Lung (tissue), 12 donors: Measurements from ENCODE around the gene NOTCH4. TPM values are rescaled to one million over a fixed set of nuclear protein-coding genes. Genes with fewer than 3 reads are reported as not detected.

Experiments
- ATAC-seq: fragments of 200-7000 bp; cut with Tn5 transposase; one replicate; pipeline ENCODE4 v1.9.1; 2020; ENCODE audit warnings: moderate number of reproducible peaks; ENCODE audit not compliant: insufficient read depth, low FRiP score
- DNase-seq, 3 donors: peaks; one replicate each; pipeline ENCODE4 v3.0.0-alpha.2; 2013 to 2017
- H3K27ac ChIP-seq, 2 donors: one replicate each; pipeline ENCODE4 v1.5.1; 2013; ENCODE audit warnings: mild to moderate bottlenecking in 2 of 2, moderate library complexity in 2 of 2, control low read depth in 1 of 2, inconsistent platforms in 1 of 2, low read depth in 1 of 2, low read length in 1 of 2
- H3K27me3 ChIP-seq, 3 donors: one replicate each; pipeline ENCODE4 v1.5.1; 2013; ENCODE audit warnings: low read length in 2 of 3; ENCODE audit not compliant: control insufficient read depth in 3 of 3, insufficient read depth in 3 of 3
- H3K36me3 ChIP-seq, 4 donors: one replicate each; pipeline ENCODE4 v1.5.1; 2013; ENCODE audit warnings: low read length in 4 of 4, mild to moderate bottlenecking in 1 of 4, moderate library complexity in 1 of 4; ENCODE audit not compliant: control insufficient read depth in 4 of 4, insufficient read depth in 4 of 4
- H3K4me1 ChIP-seq, 5 donors: one replicate each; pipeline ENCODE4 v1.5.1; 2013; ENCODE audit warnings: low read length in 5 of 5, mild to moderate bottlenecking in 2 of 5, moderate library complexity in 1 of 5; ENCODE audit not compliant: control insufficient read depth in 5 of 5, insufficient read depth in 5 of 5
- H3K4me3 ChIP-seq: one replicate; pipeline ENCODE4 v1.5.1; 2013; ENCODE audit warnings: mild to moderate bottlenecking, control low read depth, moderate library complexity
- H3K9ac ChIP-seq, 2 donors: one replicate each; pipeline ENCODE4 v1.5.1; 2013; ENCODE audit warnings: low read length in 2 of 2, control low read depth in 1 of 2; ENCODE audit not compliant: insufficient read depth in 1 of 2
- H3K9me3 ChIP-seq, 4 donors: one replicate each; pipeline ENCODE4 v1.5.1; 2013; ENCODE audit warnings: low read length in 3 of 4, mild to moderate bottlenecking in 1 of 4, moderate library complexity in 1 of 4; ENCODE audit not compliant: control insufficient read depth in 4 of 4, insufficient read depth in 3 of 4
- CTCF ChIP-seq: IDR thresholded peaks from 2 replicates; pipeline ENCODE4 v1.5.1; 2012; ENCODE audit warnings: mild to moderate bottlenecking; ENCODE audit errors: control extremely low read depth, extremely low read depth
- WGBS, 2 donors: extraction: QIAGEN DNeasy Blood & Tissue Kit; methylation state at CpG; one replicate each; pipeline ENCODE4 v1.1.7; 2013; 5-methylcytosine and 5-hydroxymethylcytosine counted together
- polyA plus RNA-seq, 2 donors: library from polyadenylated mRNA; stranded (reverse); fragments of 200-250 nt; gene quantifications; one replicate each; pipeline ENCODE4 v1.2.1, GENCODE V29; 2013
- total RNA-seq, 2 donors: library from RNA; depleted of rRNA in 1 of 2; stranded (reverse); fragments of >200 nt in 1 of 2; gene quantifications; one replicate each; pipeline ENCODE4 v1.2.1, GENCODE V29; 2014 to 2021
- donor health status: control.
- donor health status: control.
- donor health status: Bipolar disorder and iron deficiency.
- donor health status: healthy.
- donor health status: DM: yes; HTN: yes; CAD: no.

The NOTCH4 gene
- total and polyA plus RNA-seq, 4 donors, result 38.8 to 54.6 (median 43.2) TPM

DNA sequence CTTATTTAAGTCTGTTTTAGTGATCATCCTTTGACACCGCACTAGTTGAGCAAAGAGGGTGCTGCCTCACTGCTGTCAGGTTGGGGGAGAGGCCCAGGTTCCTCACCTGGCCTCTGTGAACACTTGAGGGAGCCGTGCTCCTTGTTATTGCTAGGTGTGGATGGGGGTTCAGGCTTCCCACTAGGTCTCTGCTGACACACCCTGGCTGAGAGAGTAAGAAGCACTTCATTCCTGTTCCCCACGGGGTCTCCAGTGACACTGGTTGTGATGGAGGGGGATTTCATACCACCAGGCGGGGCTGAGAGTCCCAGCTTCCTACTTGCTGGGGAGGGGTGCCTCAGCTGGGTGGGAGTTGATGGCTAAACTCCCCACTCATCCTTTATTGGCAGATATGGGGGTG lies 11.1 kb upstream of the NOTCH4 start:
- Histone ChIP-seq H3K9me3 (no peaks in the 10 kb centered on the region), H3K27ac (peak overlapping the region; percentile 30 to 70), H3K27me3 (no peaks in the 10 kb centered on the region), H3K9ac (no peak overlapping the region), H3K4me1 (peaks cover 0 to 3% (median 0%) of the 10 kb centered on the region in 5 donors), H3K4me3 (no peak overlapping the region), H3K36me3 (no peaks in the 10 kb centered on the region)
- no peak for DNase-seq
- 47 to 48% methylated on average over 4 of the region's 4 CpGs for WGBS, 2 donors
- ATAC-seq, result no peak
- TF ChIP-seq CTCF, result no peak

- ATAC-seq (no peak), DNase-seq (no peak)
- Histone ChIP-seq H3K27me3 (no peaks in the 10 kb centered on the region), H3K4me3 (no peak overlapping the region), H3K4me1 (peaks cover 0 to 5% (median 0%) of the 10 kb centered on the region in 5 donors), H3K36me3 (peaks cover 0 to under 1% (median 0%) of the 10 kb centered on the region in 4 donors), H3K27ac (no peak overlapping the region), H3K9me3 (no peaks in the 10 kb centered on the region), H3K9ac (no peak overlapping the region)
- WGBS, 2 donors, result 91 to 93% methylated on average over 7 of the region's 7 CpGs
- no peak for TF ChIP-seq CTCF
Observed at GRCh38 chr6:32226434-32226833, 2.6 kb upstream of the NOTCH4 start.

DNA sequence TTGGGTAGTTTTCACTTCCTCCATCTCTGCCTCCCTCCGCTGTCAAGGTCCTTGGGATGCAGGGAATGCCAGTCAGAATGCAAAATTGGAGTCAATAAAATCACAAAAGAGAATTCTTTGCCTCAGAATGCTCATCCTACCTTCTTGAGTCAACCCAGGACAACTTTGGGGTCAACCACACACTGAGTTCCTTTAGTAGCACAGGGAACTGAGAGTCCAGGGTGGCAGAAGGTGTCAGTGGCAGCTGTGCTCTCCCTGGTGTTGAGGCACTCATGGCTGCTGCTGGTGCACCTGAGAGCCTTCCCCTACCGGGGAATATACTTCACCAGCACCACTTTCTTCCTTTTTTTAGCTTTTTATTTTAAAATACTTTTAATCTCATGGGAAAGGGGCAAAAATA lies 829 bp upstream of the NOTCH4 start:
- WGBS, 2 donors, result 81 to 94% methylated on average over 2 of the region's 2 CpGs
- no peak for TF ChIP-seq CTCF

More for the DNA sequence above, 829 bp upstream of the NOTCH4 start:
- Histone ChIP-seq H3K4me1 (peaks cover 0 to 7% (median 0%) of the 10 kb centered on the region in 5 donors), H3K9ac (no peak overlapping the region), H3K36me3 (peaks cover 0 to 4% (median 0%) of the 10 kb centered on the region in 4 donors), H3K4me3 (no peak overlapping the region), H3K27ac (peak overlapping the region; percentile 45 to 76), H3K27me3 (no peaks in the 10 kb centered on the region), H3K9me3 (no peaks in the 10 kb centered on the region)
- DNase-seq (no peak), ATAC-seq (no peak)
